DND-41 (cell line): ENCODE data around the gene ARNT2.

ENCODE experiments used
- CTCF ChIP-seq: IDR thresholded peaks from 2 replicates; pipeline ENCODE4 v1.5.1; 2012; ENCODE audit warnings: borderline replicate concordance, low read length, moderate library complexity, mild to moderate bottlenecking; ENCODE audit not compliant: poor library complexity, severe bottlenecking; ENCODE audit errors: extremely low read depth
- EZH2 ChIP-seq: IDR thresholded peaks from 3 replicates; pipeline ENCODE4 v1.6.1; 2012; ENCODE audit warnings: borderline replicate concordance, low read depth, mild to moderate bottlenecking, moderate library complexity, low read length, inconsistent platforms; ENCODE audit not compliant: severe bottlenecking

GRCh38 chr15:80450811-80451321 is 46.7 kb downstream of the ARNT2 start:
- TF ChIP-seq CTCF (no peak), EZH2 (no peak)
